ENCODE measurements around the gene FETUB. TPM values are rescaled to one million over a fixed set of nuclear protein-coding genes. Genes with fewer than 3 reads are reported as not detected.

Gene FETUB
- total and polyA plus RNA-seq, 2 of the 8 experiments (the other 6 are each of a cell fraction or from before 2014, with no cell fraction given): 0.15 TPM; not detected in 1

DNA sequence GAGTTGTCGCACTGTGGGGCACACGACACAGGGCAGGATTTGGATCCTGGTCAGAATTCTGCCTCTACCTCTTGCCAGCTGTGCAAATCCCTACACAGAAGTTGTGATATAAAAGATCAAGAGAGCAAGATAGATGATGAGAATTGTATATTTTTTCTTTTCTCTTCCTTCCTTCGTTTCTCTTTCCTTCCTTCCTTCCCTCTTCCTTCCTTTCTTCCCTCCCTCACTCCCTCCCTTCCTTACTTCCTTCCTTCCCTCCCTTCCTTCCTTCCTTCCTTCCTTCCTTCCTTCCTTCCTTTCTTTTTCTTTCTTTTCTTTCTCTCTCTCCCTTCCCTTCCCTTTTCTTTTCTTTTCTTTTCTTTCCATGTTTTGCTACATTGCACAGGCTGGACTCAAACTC is 39.3 kb upstream of the FETUB start:
- Histone ChIP-seq H3K4me1 (replicated peaks in 1 of 4; ENCODE audit: control insufficient read depth in 3 of 4, insufficient read depth in 4 of 4, low read length in 3 of 4) (no peaks in the 10 kb centered on the region), H3K9ac (replicated peaks in 1 of 4; ENCODE audit: extremely low read depth in 1 of 4, low read depth in 3 of 4, low read length in 3 of 4) (no peak overlapping the region), H3K56ac (replicated peaks; ENCODE audit: insufficient read length, low read depth, low read length) (no peak overlapping the region), H3K27ac (ENCODE audit: low read depth, low read length) (no peak overlapping the region), H2BK5ac (ENCODE audit: low read depth, low read length) (no peak overlapping the region), H2BK20ac (ENCODE audit: low read length) (no peak overlapping the region), H4K91ac (replicated peaks; ENCODE audit: insufficient read length, low read length) (no peak overlapping the region), H2BK12ac (ENCODE audit: low read depth, low read length) (no peak overlapping the region), H4K5ac (ENCODE audit: insufficient read length, low read depth, low read length) (no peak overlapping the region), H3K23me2 (ENCODE audit: low read depth, low read length) (no peaks in the 10 kb centered on the region), H3K36me3 (ENCODE audit: control insufficient read depth in 2 of 4, insufficient read depth in 4 of 4, low read length in 3 of 4) (no peaks in the 10 kb centered on the region), H2BK15ac (ENCODE audit: low read length) (no peak overlapping the region), H3K23ac (ENCODE audit: insufficient read length) (no peak overlapping the region), H3K14ac (ENCODE audit: insufficient read length) (no peak overlapping the region), H3K9me3 (ENCODE audit: insufficient read depth in 2 of 2, low read depth in 1 of 2, low read length in 1 of 2) (no peaks in the 10 kb centered on the region), H3K79me1 (ENCODE audit: low read depth, low read length) (no peaks in the 10 kb centered on the region), H3K4me2 (ENCODE audit: insufficient read depth in 1 of 2, low read depth in 2 of 2, low read length in 2 of 2) (no peak overlapping the region), H2AK5ac (ENCODE audit: low read depth, low read length) (no peak overlapping the region), H2AFZ (ENCODE audit: low read length) (no peak overlapping the region), H3K4ac (replicated peaks; ENCODE audit: insufficient read length, low read depth, low read length) (no peak overlapping the region), H3K4me3 (ENCODE audit: extremely low read depth in 1 of 4, insufficient read depth in 2 of 4, low read depth in 3 of 4, low read length in 4 of 4) (no peak overlapping the region), H3K27me3 (replicated peaks in 1 of 4; ENCODE audit: control insufficient read depth in 3 of 4, extremely low read depth in 1 of 4, insufficient read depth in 3 of 4, low read length in 3 of 4) (no peaks in the 10 kb centered on the region; a peak in 1 of 7 replicates), H3K18ac (ENCODE audit: extremely low read depth, low read length) (no peak overlapping the region), H3K79me2 (ENCODE audit: control insufficient read depth in 1 of 2, insufficient read depth in 2 of 2, low read length in 2 of 2) (no peaks in the 10 kb centered on the region), H4K20me1 (replicated peaks in 1 of 2; ENCODE audit: control insufficient read depth in 1 of 2, insufficient read depth in 2 of 2, low read length in 2 of 2) (no peaks in the 10 kb centered on the region), H2BK120ac (replicated peaks; ENCODE audit: low read depth, low read length) (no peak overlapping the region), H4K8ac (ENCODE audit: extremely low read depth, insufficient read depth, low read length) (no peak overlapping the region)
- 83 to 86% methylated on average over 1 to 3 of the region's 3 CpGs for WGBS, 2 experiments (ENCODE audit: extremely low coverage in 1 of 2, insufficient coverage in 1 of 2, insufficient read length in 1 of 2, insufficient replicate concordance in 2 of 2, low coverage in 1 of 2, low lambda C conversion rate in 2 of 2, missing lambda C conversion rate in 1 of 2)
- no peak for DNase-seq (ENCODE audit: low read depth in 1 of 2, low spot score in 2 of 2)
- CTCF ChIA-PET (ENCODE audit: partially characterized antibody): interaction anchor here (1.0 to 23.7 kb wide), 3 partner anchors 10 to 13 kb away, joined by 3 to 333 read pairs (median 4); partner anchors contain the start of gene AHSG
- no peak for FAIRE-seq
- POLR2A ChIA-PET (ENCODE audit: partially characterized antibody): interaction anchor here (0.6 to 5.4 kb wide), 2 partner anchors 30 to 183 kb away, joined by 3 to 34 read pairs; partner anchors contain the start of gene EIF4A2
- TF ChIP-seq KDM5A (IDR thresholded peaks at IDR 0.05; ENCODE audit: low read length) (no peak), RFX5 (IDR thresholded peaks at IDR 0.05; ENCODE audit: borderline replicate concordance, low read depth, low read length) (no peak), JUN (IDR thresholded peaks at IDR 0.05; ENCODE audit: low read depth, low read length) (no peak), BACH1 (IDR thresholded peaks at IDR 0.05; ENCODE audit: low read length) (no peak), BCL11A (IDR thresholded peaks at IDR 0.05; ENCODE audit: low read depth in 2 of 2, low read length in 2 of 2) (no peak), SIX5 (IDR thresholded peaks at IDR 0.05; ENCODE audit: low read depth, low read length) (no peak), CHD1 (IDR thresholded peaks at IDR 0.05; ENCODE audit: low read depth, low read length) (no peak), SP1 (IDR thresholded peaks at IDR 0.05; ENCODE audit: low read depth, low read length) (no peak), TAF7 (optimal IDR thresholded peaks at IDR 0.05; ENCODE audit: borderline replicate concordance, low read depth, low read length) (no peak), NRF1 (IDR thresholded peaks at IDR 0.05; ENCODE audit: low read depth, low read length) (no peak), CEBPB (IDR thresholded peaks at IDR 0.05; ENCODE audit: low read depth, low read length) (no peak), HDAC2 (IDR thresholded peaks at IDR 0.05; ENCODE audit: borderline replicate concordance in 1 of 2, low read depth in 2 of 2, low read length in 2 of 2) (no peak), BRCA1 (IDR thresholded peaks at IDR 0.05; ENCODE audit: low read depth, low read length) (no peak)
- TF ChIP-seq, protein P1, sequence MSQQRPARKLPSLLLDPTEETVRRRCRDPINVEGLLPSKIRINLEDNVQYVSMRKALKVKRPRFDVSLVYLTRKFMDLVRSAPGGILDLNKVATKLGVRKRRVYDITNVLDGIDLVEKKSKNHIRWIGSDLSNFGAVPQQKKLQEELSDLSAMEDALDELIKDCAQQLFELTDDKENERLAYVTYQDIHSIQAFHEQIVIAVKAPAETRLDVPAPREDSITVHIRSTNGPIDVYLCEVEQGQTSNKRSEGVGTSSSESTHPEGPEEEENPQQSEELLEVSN (IDR thresholded peaks at IDR 0.05): no peak
